ENCODE measurements around the gene FHOD3.

DNA sequence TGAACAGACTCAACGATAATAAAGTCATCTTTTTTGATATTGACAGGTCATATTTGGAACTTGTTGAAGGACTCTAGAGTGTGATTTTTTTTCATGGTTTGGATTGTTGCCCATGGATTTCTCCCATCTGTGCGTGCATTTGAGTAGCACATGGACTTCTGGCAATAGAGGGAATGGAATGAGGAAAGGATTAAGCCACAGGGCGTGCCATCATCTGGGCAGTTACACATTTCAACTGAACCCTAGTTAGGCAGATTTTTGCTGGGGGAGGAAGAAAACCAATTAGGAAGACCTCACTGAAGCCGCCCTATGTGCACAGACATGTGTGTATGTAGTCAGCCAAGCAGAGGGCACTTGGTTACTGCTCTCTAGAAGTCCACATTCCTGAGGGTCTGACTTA lies 458.7 kb downstream of the FHOD3 start:
- TF ChIP-seq CTCF (IDR thresholded peaks at IDR 0.05), result no peak
- no peak for TF ChIP-seq EP300 (IDR thresholded peaks at IDR 0.05)

Data from esophagus muscularis mucosa (tissue), 3 donors.